ENCODE data around the gene AMIGO3.

The AMIGO3 gene

DNA sequence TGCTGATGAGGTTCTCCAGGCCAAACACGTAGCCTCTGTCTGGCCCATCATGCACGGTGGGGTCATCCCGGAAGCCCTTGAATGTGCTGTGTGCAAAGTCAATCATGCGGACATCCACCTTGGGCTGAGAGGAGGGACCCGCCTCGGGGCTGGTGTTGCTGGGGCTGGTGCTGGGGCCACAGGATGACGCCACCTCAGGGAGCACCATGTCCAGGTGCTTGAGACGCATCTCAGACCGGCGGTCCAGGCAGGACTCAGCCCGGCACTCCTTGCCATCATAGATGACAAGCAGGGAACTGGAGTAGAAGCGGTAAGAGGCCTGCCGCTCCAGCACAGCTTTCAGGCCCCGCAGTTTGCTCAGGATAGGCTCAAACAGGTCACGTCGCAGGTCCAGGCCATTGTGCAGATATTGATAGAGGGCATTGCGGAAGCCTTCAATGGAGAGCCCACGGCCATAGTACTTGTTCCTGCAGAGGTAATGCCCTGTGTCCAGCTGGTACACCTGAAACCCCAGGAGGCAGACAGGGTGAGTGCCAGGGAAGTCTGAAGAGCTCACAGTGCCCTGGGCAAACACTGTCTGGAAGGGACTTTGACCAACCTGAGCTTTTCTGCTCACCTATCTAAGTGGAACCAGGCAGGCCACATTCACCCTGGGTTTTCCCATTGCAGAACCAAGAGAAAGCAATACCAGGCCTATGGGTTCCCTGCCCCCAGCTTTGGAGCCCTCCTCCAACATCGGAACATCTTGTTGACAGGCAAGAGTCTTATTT, 7.9 kb upstream of the AMIGO3 start:
- Histone ChIP-seq H3K27ac (no peak overlapping the region), H3K4me3 (no peak overlapping the region)
- TF ChIP-seq, protein P1, sequence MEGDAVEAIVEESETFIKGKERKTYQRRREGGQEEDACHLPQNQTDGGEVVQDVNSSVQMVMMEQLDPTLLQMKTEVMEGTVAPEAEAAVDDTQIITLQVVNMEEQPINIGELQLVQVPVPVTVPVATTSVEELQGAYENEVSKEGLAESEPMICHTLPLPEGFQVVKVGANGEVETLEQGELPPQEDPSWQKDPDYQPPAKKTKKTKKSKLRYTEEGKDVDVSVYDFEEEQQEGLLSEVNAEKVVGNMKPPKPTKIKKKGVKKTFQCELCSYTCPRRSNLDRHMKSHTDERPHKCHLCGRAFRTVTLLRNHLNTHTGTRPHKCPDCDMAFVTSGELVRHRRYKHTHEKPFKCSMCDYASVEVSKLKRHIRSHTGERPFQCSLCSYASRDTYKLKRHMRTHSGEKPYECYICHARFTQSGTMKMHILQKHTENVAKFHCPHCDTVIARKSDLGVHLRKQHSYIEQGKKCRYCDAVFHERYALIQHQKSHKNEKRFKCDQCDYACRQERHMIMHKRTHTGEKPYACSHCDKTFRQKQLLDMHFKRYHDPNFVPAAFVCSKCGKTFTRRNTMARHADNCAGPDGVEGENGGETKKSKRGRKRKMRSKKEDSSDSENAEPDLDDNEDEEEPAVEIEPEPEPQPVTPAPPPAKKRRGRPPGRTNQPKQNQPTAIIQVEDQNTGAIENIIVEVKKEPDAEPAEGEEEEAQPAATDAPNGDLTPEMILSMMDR (IDR thresholded peaks at IDR 0.05): no peak
- DNase-seq (ENCODE audit: low spot score): no peak

DNA sequence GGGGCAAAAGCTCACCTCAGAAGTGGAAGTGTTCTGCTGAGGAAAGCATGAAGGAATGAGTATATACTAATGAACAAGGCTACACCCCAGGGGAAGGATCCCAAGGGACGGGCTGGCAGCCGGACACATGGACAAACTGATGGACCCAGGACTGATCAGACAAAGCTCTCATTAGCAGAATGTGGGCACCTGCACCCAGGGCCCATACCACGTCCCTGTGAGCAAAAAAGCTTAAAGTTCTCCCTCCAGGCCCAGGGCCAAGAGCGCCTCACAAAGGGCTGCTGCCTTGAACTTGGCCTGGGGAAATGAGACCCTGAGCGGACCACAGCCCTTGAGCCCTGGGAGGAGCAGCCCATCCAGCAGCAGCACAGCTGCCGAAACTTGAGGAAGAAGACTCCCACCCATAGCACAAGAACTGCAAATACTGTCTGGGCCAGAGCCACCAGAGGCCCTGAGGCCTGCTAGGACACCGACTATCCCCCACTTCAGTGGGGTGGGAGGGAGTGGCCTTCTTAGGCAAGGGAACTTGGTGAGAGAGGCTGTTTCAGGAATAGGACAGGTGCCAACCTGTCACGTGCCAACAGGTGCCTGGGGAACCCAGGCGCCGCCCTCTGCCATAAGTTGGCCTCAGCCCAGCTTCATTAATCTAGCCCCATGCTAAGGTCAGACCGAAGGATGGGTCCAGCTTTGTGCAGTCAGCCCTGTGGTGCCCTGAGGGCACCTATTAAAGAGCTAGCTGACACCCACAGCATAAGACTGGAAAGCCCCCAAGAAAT, 6.6 kb upstream of the AMIGO3 start:
- Histone ChIP-seq H3K4me3 (no peak overlapping the region), H3K27ac (peak overlapping the region in 1 of 2 donors; percentile 97)
- TF ChIP-seq, protein P1 (IDR thresholded peaks at IDR 0.05): no peak
- DNase-seq (ENCODE audit: low spot score): no peak

- peak overlapping the region; percentile 71 to 97 for H3K27ac ChIP-seq
- peak; percentile 75 for DNase-seq (ENCODE audit: low spot score)
- H3K4me3 ChIP-seq: peak overlapping the region; percentile 99
- TF ChIP-seq, protein P1 (IDR thresholded peaks at IDR 0.05): no peak
Observed at GRCh38 chr3:49724586-49724985, 5.1 kb upstream of the AMIGO3 start.

- peak within 1 kb of the TSS; percentile 99 for H3K4me3 ChIP-seq
- peak; percentile 99 for DNase-seq (ENCODE audit: low spot score)
- TF ChIP-seq, protein P1 (IDR thresholded peaks at IDR 0.05): no peak
- H3K27ac ChIP-seq: peak within 1 kb of the TSS; percentile 87 to 97
Observed at GRCh38 chr3:49723628-49724551, 4.4 kb upstream of the AMIGO3 start, which contains the start of gene GMPPB. Gene GMPPB, minus strand, starts transcription at chr3:49723951. Its CDS starts 225 bp downstream, at chr3:49723726.

DNA sequence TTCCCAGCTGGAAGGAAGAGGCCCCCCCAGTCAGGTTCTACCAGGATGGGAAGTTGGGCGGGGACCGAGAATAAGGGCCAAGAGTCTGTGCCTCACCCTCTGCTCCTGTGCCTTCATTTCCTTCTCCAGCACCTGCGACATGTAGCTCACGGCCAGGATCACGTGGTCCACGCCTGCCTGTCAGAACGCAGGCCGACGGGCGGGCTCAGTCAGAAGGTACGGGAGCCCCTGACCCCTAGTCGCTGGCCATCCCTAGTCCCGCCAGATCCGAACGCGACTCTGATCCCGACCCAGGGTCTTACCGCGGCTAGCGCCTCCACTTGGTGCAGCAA, 3.8 kb upstream of the AMIGO3 start:
- peak; percentile 81 for DNase-seq (ENCODE audit: low spot score)

GRCh38 chr3:49722896-49723295, 3.4 kb upstream of the AMIGO3 start:
- DNase-seq (ENCODE audit: low spot score): peak; percentile 76
- peak overlapping the region; percentile 99 for H3K4me3 ChIP-seq
- H3K27ac ChIP-seq: peak overlapping the region; percentile 87 to 97
- TF ChIP-seq, protein P1 (IDR thresholded peaks at IDR 0.05): no peak

More for the DNA sequence above, 3.8 kb upstream of the AMIGO3 start:
- Histone ChIP-seq H3K27ac (peak overlapping the region; percentile 87 to 97), H3K4me3 (peak overlapping the region; percentile 99)
- TF ChIP-seq, protein P1 (IDR thresholded peaks at IDR 0.05): no peak
